HG03175 (cell line): ENCODE measurements around the gene HOOK1.
"Not testable (repeated sequence)": the region's sequence is repeated elsewhere in the genome, so short reads cannot be mapped to it uniquely, and the experiment has no call there.

Source experiments
- ATAC-seq: cut with Tn5 transposase; IDR thresholded peaks from one replicate; pipeline ENCODE4 v1.9.1; 2021; ENCODE audit warnings: mild to moderate bottlenecking, moderate library complexity; ENCODE audit not compliant: unreplicated experiment

Gene HOOK1

DNA sequence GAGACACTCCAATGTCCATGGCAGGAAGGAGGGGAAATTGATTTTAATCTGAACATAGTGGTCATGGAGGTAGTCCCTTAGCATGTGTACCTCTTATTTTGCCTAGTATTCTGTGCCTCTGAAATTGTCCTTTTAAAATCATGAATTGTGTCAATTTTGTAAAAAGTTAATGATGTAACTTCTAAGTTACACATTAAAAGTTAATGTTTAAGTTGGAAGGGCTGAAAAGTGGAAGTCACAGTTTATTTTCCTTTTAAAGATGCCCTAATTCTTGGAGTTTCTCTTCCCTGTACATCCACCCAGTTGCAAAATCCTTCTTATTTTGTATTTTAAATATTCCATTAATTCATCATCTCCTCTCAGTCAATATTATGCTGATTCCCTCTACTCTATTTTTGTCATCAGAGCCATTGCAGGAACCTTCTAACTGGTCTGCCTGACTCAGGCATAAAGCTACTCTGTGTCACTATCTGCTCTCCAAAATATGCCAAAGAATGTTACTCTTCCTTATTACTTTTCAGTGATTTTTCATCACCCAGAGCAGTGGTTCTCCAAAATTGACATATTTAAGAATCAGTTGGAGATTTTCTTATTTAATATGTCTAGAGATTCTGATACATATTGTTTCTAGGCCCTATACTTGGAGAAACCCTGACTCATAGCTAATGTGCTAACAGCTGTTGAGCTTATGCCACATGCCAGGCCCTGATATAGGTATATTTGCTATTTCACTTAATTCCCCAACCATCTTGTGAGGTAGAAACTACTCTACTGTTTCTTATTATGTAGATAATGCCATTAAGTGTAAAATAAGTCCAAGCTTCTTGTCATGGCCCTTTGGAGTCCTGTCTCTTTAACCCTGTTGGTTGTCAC is 5.1 kb downstream of the HOOK1 start:
- peak; percentile 50 for ATAC-seq

DNA sequence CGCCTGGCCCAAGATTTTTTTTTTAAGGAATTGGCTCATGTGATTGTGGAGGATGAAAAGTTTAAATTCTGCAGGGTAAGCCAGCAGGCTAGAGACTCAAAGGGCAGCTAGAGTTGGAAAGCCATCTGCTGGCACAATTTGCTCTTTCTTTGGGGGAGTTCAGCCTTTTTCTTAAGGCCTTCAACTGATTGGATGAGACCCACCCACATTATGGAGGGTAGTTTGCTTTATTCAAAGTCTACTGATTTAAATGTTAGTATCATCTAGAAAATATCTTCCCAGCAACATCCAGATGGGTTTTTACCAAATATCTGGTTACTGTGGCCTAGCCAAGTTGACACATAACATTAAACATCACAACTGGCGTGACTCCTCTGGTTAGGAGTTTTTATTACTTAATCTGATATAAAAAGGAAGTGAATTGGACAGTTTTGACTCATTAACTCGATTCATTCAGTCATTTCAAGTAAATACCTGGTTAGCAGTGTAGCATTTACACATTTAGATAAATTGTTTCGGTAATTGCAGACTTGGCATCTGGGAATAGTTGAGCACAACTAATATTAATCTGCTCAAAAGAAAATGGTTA is 12.4 kb downstream of the HOOK1 start:
- ATAC-seq, result no peak

DNA sequence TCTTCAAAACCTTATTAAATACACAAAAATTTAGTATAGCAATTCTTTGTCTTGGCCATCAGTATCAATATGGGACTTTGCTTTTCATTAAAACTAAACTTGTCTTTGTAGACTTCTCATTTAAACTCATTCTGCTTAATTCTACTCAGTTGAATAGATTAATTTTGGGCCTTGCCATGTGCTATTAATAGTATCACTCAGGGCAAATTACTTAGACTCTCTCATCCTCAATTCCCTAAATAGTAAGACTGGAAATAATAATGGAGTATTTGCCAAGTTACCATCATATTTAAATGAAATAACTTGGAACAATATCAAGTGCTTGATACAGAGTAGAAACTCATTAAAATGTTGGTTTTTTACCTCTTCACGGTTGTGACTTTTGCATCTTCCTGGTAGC is 13.4 kb downstream of the HOOK1 start:
- no peak for ATAC-seq

DNA sequence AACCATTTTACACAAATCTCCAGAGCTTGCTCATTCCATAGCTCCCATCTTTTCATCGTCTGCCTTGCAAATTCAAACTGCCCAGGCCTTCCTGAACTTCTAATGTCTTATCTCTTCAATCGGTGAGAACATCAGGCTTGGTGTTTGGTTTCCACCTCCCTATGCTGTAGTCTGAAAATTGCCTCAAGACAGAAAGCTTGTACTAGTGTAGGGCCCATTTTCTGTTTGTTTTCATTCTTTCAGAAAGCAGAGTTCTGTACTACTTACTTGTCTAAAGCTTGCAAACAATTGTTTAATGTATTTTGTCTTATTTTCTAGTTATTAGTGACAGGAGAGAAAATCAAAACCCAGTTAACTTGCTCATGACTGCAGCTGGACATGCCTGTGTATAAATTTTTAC is 16.8 kb downstream of the HOOK1 start:
- ATAC-seq, result no peak

DNA sequence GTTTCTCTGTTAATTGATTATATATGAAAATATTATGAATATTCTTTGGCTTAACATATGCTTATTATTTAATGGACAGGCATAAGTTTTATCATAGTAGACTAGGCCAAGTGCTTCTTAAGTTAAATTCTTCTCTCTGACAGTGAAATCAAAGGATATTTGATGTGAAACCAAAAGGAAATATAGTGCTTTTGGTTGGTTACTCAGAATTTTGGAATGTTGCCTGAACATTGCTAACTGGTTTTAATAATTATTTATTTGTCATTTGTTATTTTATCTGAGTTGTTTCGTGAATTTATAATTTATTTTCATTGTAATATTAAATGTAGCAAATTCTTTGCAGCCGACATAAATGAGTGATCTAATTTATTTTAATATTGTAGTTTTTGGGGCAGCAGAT is 18.3 kb downstream of the HOOK1 start:
- no peak for ATAC-seq

DNA sequence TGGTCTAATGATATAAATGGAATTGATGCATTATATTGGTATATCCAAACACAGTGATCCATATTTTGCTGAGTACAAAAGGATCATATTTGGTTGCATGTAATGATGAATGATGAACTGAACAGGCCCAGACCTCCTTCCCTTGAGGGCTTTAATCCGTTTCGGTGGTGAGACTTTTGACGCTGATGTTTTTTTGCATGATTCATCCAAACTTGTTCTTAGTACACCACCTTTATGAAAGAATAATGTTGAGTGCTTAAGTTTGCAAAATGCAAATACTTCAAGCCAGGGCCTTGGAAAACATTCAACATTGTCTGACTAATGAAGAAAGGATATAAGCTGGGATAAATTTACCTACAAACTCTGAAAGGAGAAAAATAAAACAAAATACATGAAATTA is 19.2 kb downstream of the HOOK1 start:
- no peak for ATAC-seq

DNA sequence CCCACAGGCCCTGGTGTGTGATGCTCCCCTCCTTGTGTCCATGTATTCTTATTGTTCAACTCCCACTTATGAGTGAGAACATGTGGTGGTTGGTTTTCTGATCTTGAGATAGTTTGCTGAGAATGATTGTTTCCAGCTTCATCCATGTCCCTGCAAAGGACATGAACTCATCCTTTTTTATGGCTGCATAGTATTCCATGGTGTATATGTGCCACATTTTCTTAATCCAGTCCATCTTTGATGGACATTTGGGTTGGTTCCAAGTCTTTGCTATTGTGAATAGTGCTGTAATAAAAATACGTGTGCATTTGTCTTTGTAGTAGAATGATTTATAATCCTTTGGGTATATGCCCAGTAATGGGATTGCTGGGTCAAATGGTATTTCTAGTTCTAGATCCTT is 23.1 kb downstream of the HOOK1 start:
- ATAC-seq, result not testable (repeated sequence)

DNA sequence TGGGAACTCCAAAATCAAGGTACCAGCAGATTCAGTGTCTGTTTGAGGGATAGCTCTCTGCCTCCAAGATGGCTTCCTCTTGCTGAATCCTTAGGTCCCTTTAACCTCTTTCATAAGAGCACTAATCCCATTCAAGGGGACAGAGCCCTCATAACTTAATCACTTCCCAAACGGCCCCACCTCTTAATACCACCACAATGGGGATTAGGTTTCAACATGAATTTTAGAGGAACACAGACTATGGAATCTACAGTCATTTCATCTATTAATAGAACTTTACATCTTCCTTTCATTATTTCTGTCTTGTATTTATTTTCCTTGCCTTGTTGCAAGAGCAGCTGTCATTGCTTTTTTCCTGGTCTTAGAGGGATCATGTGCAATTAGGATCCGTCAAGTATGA is 30.3 kb downstream of the HOOK1 start:
- no peak for ATAC-seq

DNA sequence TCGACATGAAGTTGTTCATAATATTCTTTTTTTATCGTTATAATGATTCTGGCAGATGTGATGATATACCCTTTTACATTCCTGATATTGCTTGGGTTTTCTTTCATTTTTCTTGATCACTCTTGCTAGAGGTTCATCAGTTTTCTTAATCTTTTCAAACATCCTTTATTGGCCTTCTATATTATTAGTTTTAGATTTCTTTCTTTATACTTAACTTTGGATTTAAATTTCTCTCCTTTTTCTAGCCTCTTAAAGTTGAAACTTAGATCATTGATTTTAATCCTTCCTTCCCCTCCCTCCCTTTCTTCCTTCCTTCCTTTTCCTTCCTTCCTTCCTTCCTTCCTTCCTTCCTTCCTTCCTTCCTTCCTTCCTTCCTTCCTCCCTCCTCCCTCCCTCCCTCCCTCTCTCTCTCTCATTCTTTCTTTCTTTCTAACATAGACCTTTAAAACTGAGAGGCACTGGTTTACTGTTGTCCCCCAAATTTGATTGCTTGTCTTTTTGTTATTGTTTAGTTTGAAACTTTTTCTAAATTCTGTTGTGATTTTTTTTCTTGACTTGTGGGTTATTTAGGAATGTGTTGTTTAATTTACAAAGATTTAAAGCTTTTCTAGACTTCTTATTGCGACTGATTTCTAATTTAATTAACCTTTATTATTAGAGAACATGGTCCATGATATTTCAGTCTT is 31.6 kb downstream of the HOOK1 start:
- ATAC-seq, result no peak

DNA sequence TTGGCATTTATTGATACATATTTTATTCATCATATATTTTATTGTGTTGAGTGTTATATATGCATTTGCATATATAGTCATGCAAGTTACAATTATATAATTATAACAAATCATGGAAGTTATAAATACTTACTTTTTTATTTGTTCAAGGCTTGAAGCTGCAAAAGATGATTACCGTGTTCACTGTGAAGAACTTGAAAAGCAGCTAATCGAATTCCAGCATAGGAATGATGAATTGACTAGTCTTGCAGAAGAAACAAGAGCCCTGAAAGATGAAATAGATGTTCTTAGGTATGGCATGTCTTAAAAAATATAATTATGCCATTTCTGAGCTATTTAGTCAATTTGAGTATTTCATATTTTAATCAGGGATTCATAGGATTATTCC is 32.1 kb downstream of the HOOK1 start:
- no peak for ATAC-seq

DNA sequence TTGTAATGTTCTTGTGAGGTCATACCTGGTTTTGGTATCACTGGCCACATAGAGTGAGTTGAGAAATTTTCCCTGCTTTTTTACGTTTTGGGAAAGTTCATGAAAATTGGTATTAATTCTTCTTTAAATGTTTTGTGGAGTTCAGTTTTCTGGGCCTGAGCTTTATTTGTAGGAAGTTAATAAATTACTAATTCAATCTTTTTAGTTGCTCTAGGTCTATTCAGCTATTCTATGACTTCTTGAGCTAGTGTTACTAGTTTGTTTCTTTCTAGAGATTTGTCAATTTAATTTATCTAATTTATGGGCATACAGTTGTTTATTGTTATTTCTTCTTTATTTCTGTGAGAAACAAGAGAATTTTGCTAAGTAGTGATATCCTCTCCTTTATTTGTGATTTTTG is 37.4 kb downstream of the HOOK1 start:
- no peak for ATAC-seq

DNA sequence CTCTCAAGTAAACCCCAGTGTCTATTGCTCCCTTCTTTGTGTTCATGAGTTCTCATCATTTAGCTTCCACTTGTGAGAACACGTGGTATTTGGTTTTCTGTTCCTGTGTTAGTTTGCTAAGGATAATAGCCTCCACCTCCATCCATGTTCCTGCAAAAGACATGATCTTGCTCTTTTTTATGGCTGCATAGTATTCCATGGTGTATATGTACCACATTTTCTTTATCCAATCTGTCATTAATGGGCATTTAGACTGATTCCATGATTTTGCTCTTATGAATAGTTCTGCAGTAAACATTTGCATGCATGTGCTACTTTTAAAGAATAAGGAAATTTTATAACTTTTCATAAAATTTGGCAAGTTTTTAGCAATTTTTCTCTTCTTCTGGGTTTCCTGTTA is 40.5 kb downstream of the HOOK1 start:
- not testable (repeated sequence) for ATAC-seq

DNA sequence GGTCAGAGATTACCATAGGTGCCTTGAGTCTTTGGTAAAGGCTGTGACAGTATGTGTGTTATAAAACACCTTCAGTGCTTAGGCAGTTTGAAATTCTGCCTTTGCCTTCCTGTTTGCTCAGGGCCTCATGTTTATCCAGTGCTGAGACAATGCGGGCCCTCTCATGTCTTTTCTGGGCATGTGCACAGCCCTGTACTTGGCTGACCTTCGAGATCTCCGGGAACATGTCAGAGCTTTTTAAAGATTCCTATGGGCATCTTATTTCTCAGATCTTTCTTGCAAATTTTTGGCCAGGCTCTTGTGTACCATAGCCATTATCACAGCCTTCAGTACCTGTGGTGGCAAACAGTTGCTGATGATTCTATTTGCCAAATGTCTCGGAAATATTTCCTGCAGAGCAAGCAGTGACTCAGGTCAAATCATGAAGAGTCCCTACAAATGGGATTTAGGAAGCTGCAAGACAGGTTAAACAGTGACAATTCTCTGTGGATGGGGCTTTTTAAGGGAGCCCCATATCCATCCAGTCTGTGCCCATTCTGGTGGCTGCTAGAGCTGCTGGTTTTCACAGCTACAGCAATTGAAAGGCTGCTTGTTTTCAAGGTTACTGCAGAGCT is 42.1 kb downstream of the HOOK1 start:
- ATAC-seq, result no peak

DNA sequence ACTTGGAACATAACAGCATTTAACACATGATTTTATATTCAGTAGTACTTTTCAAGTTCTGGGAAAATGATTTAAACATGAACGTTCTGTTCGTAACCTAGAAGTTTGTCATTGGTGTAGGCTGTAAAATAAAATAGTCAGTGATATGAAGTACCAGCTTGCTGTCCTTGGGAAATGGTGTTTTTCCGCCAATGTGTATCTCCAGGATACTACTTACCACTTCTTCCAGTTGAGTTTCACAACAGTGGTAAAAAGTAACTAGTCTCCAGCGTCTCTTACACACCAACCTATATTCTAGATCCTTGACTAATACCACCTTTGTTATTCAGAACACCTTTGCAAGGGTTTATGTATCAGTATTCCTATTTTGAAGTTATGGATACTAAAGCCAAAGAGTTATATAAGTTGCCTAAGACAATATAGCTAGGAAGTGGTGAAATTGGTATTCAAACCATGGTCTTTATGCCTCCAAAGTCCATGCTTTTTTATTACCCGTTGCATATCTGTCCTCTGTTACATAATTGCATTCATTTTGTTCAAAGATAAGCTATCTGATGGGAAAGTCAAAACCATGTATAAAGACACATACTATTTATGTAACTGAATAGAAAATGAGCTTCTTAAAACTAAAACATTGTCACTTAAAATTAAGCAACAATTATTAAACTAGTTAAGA is 43.1 kb downstream of the HOOK1 start:
- ATAC-seq, result no peak

DNA sequence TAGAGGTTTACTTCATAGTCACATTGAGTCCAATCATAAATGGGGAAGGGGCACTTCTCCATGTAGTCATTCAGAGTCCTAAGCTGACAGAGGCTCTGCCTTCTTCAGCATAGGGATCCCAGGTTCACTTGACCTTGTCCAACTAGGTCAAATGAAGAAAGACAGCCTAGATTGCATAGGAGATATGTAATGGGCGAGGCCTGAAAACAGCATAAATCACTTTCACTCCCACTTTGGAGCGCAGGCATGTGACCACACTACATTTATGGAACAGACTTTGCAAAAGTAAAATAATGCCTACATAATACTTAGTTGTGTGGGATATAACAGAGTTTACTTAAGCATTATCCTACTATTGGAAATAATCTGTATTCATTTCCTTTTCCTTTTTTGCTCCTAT is 51.7 kb downstream of the HOOK1 start:
- no peak for ATAC-seq

DNA sequence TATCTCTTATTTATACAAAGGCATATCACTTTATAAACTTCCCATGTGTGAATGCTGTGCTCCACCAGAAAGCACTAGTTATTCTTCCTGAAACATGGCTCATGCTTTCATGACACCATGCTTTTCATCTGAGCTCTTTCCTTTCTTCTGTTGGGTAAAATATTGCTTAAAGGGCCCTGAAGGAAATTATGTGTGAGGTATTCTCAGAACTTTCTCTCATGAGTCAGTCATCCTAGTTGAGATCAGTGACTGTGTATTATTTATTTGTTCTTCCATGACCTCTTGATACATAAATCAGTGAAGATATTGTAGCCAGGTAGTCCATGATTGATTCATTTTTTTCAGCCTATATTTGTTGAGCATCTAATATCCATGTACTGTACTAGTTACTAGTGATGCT is 57.0 kb downstream of the HOOK1 start:
- ATAC-seq, result no peak

DNA sequence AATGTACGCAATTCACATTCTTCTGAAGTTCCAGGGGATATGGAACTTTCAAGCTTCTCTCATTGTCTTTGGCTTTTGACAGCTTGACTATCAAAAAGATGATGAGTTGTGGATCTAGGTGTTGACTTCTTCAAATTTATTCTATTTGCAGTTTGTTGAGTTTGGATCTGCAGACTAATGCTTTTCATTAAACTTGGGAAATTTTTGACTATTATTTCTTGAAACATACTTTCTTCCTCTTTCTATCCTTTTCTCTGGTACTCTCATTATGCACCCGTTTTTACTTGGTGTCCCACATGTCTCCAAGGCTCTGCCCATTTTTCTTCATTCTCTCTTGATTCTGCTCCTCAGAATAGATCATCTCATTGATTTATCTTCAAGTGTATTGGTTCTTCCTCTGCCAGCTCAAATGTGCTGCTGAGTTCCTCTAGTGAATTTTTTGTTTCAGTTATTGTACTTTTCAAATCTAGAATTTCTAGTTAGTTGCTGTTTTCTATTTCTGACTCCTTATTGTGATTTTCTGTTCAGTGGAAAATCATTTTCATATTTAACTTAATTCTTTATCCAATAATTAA is 62.4 kb downstream of the HOOK1 start:
- no peak for ATAC-seq

DNA sequence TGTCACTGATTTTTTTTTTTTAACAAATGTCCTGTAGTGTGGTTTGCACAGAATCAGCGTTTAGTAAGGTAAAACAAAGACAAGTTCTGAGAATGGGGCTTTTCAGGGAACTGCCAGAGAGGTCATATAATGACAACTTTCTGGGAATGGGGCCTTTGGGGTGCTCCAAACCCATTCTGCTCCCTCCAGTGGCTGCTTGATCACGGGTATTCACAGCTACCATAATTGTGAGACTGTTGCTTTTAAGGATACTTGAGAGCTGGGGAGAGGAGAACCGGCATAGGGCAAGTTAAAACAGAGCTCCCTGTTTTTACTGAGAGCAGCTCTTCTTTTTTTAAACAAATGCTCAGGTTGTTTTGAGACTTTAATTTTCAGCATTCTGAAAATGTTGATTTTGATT is 63.6 kb downstream of the HOOK1 start:
- ATAC-seq, result no peak

DNA sequence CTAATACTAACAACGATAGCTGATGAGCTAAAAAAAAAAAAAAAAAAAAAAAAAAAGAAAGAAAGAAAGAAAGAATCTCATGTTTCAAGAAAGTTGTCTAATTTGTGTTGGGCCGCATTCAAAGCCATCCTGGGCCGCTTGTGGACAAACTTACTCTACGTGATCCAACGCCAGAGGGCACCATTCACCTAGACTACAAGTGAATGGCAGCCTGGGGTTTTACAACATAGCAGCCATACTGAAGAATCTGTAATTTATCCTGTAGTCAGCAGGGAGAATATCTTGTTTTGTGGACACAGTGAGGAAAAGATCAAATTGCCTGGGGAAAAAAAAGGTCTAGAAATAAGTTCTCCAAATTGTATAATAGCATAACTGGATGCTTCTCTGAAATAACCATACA is 64.8 kb downstream of the HOOK1 start:
- ATAC-seq, result peak; percentile 51

DNA sequence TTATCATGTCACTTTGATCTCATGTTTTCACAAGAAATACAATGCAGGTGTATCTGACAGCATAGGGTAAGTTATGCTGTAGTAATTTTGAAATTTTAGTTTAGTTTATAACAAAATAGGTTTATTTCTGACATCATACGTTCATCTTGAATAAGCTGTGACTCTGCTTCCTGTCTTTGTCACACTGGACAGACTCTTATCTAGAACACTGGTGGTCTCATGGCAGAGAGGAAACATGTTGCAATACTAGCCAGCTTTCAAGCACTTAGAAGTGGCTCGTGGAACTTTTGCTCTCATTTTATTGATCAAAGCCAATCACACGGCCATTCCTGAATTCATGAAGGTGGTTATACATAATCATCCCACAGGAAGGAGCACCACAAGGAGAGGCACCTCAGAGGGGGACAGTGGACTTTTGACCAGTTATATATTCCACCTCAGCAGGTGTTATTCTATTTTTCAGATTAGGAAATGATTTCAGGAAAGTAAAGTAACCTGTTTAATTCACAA is 65.3 kb downstream of the HOOK1 start:
- no peak for ATAC-seq

DNA sequence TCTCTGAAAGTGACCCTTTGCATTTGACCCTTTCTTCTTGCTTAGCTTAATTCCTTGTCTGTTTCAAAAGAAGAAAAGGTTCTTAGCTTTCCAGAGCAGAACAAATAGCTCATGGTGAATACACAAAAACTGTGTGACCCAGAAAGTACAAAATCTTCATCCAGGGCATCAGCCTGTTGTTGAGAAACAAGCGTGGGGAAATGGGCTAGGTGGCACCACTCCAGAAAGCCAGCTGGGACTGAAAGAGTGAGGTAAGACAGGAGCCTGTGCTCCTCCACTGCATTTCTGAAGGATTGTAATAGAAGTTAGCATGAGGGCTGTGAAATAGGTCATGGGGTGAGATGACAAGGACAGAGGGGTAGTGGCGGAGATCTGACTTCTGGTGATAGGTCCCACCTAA is 66.0 kb downstream of the HOOK1 start:
- ATAC-seq, result no peak
